Neural progenitor cell (in vitro differentiated cells): ENCODE data around the gene MYL10.
"Not testable (repeated sequence)": the region's sequence is repeated elsewhere in the genome, so short reads cannot be mapped to it uniquely, and the experiment has no call there.

Source experiments
- EZH2 ChIP-seq: fragments of 200-600 bp; sonication (generic); IDR thresholded peaks from 2 replicates; pipeline ENCODE4 v1.6.1; 2017; ENCODE audit warnings: antibody characterized with exemption, mild to moderate bottlenecking, moderate library complexity
- TF ChIP-seq, protein P1 (sequence below): fragments of 200-600 bp; sonication (generic); IDR thresholded peaks from 2 replicates; pipeline ENCODE4 v1.5.1; 2017; ENCODE audit warnings: antibody characterized with exemption, mild to moderate bottlenecking

GRCh38 chr7:101647876-101648275, 18.8 kb upstream of the MYL10 start:
- TF ChIP-seq, protein P1, sequence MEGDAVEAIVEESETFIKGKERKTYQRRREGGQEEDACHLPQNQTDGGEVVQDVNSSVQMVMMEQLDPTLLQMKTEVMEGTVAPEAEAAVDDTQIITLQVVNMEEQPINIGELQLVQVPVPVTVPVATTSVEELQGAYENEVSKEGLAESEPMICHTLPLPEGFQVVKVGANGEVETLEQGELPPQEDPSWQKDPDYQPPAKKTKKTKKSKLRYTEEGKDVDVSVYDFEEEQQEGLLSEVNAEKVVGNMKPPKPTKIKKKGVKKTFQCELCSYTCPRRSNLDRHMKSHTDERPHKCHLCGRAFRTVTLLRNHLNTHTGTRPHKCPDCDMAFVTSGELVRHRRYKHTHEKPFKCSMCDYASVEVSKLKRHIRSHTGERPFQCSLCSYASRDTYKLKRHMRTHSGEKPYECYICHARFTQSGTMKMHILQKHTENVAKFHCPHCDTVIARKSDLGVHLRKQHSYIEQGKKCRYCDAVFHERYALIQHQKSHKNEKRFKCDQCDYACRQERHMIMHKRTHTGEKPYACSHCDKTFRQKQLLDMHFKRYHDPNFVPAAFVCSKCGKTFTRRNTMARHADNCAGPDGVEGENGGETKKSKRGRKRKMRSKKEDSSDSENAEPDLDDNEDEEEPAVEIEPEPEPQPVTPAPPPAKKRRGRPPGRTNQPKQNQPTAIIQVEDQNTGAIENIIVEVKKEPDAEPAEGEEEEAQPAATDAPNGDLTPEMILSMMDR = not testable (repeated sequence)
- not testable (repeated sequence) for TF ChIP-seq EZH2
